Neural progenitor cell (in vitro differentiated cells): ENCODE data around the gene MELK. TPM values are rescaled to one million over a fixed set of nuclear protein-coding genes. Genes with fewer than 3 reads are reported as not detected.
A peak's percentile ranks its signal among the peaks of the same experiment; 100 is the strongest.

ENCODE experiments used
- DNase-seq: peaks from one replicate; pipeline ENCODE4 v3.0.0-alpha.2; 2016; ENCODE audit warnings: low spot score
- H2AFZ ChIP-seq: fragments of 200-600 bp; sonication (generic); replicated peaks from 2 replicates; pipeline ENCODE4 v1.6.1; 2016; ENCODE audit warnings: antibody characterized with exemption
- H3F3A ChIP-seq: fragments of 200-600 bp; sonication (generic); 2 replicates; pipeline ENCODE4 v1.6.1; 2016; ENCODE audit warnings: antibody characterized with exemption, low read depth
- H3K27ac ChIP-seq: fragments of 200-600 bp; sonication (generic); 2 replicates; pipeline ENCODE4 v1.5.1; 2016; ENCODE audit warnings: mild to moderate bottlenecking
- H3K27me3 ChIP-seq: fragments of 200-600 bp; sonication (generic); 2 replicates; pipeline ENCODE4 v1.6.1; 2016; ENCODE audit warnings: mild to moderate bottlenecking, moderate library complexity
- H3K36me3 ChIP-seq: fragments of 200-600 bp; sonication (generic); 2 replicates; pipeline ENCODE4 v1.5.1; 2016
- H3K4me1 ChIP-seq: fragments of 200-600 bp; sonication (generic); 2 replicates; pipeline ENCODE4 v1.6.1; 2016; ENCODE audit warnings: mixed run types
- H3K4me2 ChIP-seq: fragments of 200-600 bp; sonication (generic); 2 replicates; pipeline ENCODE4 v1.6.1; 2016
- H3K4me3 ChIP-seq: fragments of 200-600 bp; sonication (generic); 2 replicates; pipeline ENCODE4 v1.5.1; 2016
- H3K79me2 ChIP-seq: fragments of 200-600 bp; sonication (generic); 2 replicates; pipeline ENCODE4 v1.6.1; 2016; ENCODE audit warnings: low read depth
- H3K9ac ChIP-seq: fragments of 200-600 bp; sonication (generic); 2 replicates; pipeline ENCODE4 v1.6.1; 2016
- H3K9me3 ChIP-seq: fragments of 200-600 bp; sonication (generic); 2 replicates; pipeline ENCODE4 v1.5.1; 2016; ENCODE audit warnings: low read depth
- H4K20me1 ChIP-seq: fragments of 200-600 bp; sonication (generic); 2 replicates; pipeline ENCODE4 v1.6.1; 2016; ENCODE audit warnings: low read depth
- H3K27ac Mint-ChIP-seq: 3 replicates; pipeline ENCODE4 v1.8.0; 2021; ENCODE audit warnings: mixed read lengths
- H3K27me3 Mint-ChIP-seq: 2 replicates; pipeline ENCODE4 v1.8.0; 2022; ENCODE audit warnings: low read depth, mild to moderate bottlenecking, inconsistent platforms, moderate library complexity, mixed read lengths; ENCODE audit not compliant: insufficient read depth
- H3K36me3 Mint-ChIP-seq: 3 replicates; pipeline ENCODE4 v1.8.0; 2021; ENCODE audit warnings: mixed read lengths
- H3K4me1 Mint-ChIP-seq: 3 replicates; pipeline ENCODE4 v1.8.0; 2021; ENCODE audit warnings: mixed read lengths
- H3K4me3 Mint-ChIP-seq: 3 replicates; pipeline ENCODE4 v1.8.0; 2021; ENCODE audit warnings: mild to moderate bottlenecking, moderate library complexity, mixed read lengths
- H3K9me3 Mint-ChIP-seq: 3 replicates; pipeline ENCODE4 v1.8.0; 2020; ENCODE audit warnings: mixed read lengths
- CTCF ChIP-seq: fragments of 200-600 bp; sonication (generic); IDR thresholded peaks from 2 replicates; pipeline ENCODE4 v1.5.1; 2017; ENCODE audit warnings: antibody characterized with exemption, mild to moderate bottlenecking
- EZH2 ChIP-seq: fragments of 200-600 bp; sonication (generic); IDR thresholded peaks from 2 replicates; pipeline ENCODE4 v1.6.1; 2017; ENCODE audit warnings: antibody characterized with exemption, mild to moderate bottlenecking, moderate library complexity
- EZH2phosphoT487 ChIP-seq: fragments of 200-600 bp; sonication (generic); IDR thresholded peaks from 2 replicates; pipeline ENCODE4 v1.6.1; 2017; ENCODE audit warnings: antibody characterized with exemption
- total RNA-seq: library from RNA; depleted of rRNA; stranded (reverse); fragments of >200 nt; gene quantifications from 2 replicates; pipeline ENCODE4 v1.2.3, GENCODE V29; 2015; ENCODE audit warnings: low replicate concordance

MELK gene
- total RNA-seq, 1 donor from 2014 or later: 112 TPM

- Histone ChIP-seq H3F3A (no peaks in the 10 kb centered on the region), H3K36me3 (peaks cover 4% of the 10 kb centered on the region), H3K9me3 (no peaks in the 10 kb centered on the region), H4K20me1 (peaks cover 3% of the 10 kb centered on the region), H3K27ac (no peak overlapping the region), H3K27me3 (no peaks in the 10 kb centered on the region), H3K9ac (no peak overlapping the region), H3K4me2 (no peak overlapping the region), H2AFZ (no peak overlapping the region), H3K4me1 (no peaks in the 10 kb centered on the region), H3K79me2 (peaks cover 29% of the 10 kb centered on the region), H3K4me3 (no peak overlapping the region)
- TF ChIP-seq EZH2phosphoT487 (no peak), EZH2 (no peak), CTCF (no peak)
- peaks cover 2% of the 10 kb centered on the region for H3K36me3 Mint-ChIP-seq
- H3K9me3 Mint-ChIP-seq: no peaks in the 10 kb centered on the region
- DNase-seq: no peak
- H3K27ac Mint-ChIP-seq: no peak overlapping the region
- H3K4me3 Mint-ChIP-seq: no peak overlapping the region
- H3K4me1 Mint-ChIP-seq: no peaks in the 10 kb centered on the region
- no peaks in the 10 kb centered on the region for H3K27me3 Mint-ChIP-seq
Observed at GRCh38 chr9:36623280-36623679, 50.6 kb downstream of the MELK start.

- Histone ChIP-seq H4K20me1 (peaks cover 3% of the 10 kb centered on the region), H3F3A (no peaks in the 10 kb centered on the region), H3K36me3 (peaks cover 4% of the 10 kb centered on the region), H2AFZ (no peak overlapping the region), H3K4me2 (no peak overlapping the region), H3K79me2 (peaks cover 19% of the 10 kb centered on the region), H3K27ac (no peak overlapping the region), H3K27me3 (no peaks in the 10 kb centered on the region), H3K9ac (no peak overlapping the region), H3K4me1 (no peaks in the 10 kb centered on the region), H3K9me3 (no peaks in the 10 kb centered on the region), H3K4me3 (no peak overlapping the region)
- TF ChIP-seq EZH2phosphoT487: no peak
- no peak for TF ChIP-seq EZH2
- no peak for TF ChIP-seq CTCF
- no peaks in the 10 kb centered on the region for H3K4me1 Mint-ChIP-seq
- H3K36me3 Mint-ChIP-seq: peaks cover 9% of the 10 kb centered on the region
- H3K4me3 Mint-ChIP-seq: no peak overlapping the region
- peak overlapping the region; percentile 9 for H3K27ac Mint-ChIP-seq
- H3K27me3 Mint-ChIP-seq: no peaks in the 10 kb centered on the region
- no peaks in the 10 kb centered on the region for H3K9me3 Mint-ChIP-seq
- no peak for DNase-seq
Observed at GRCh38 chr9:36625006-36625615, 52.4 kb downstream of the MELK start.

GRCh38 chr9:36632892-36633291, 60.2 kb downstream of the MELK start:
- Histone ChIP-seq H3F3A (peaks cover 12% of the 10 kb centered on the region), H3K27me3 (no peaks in the 10 kb centered on the region), H3K4me1 (no peaks in the 10 kb centered on the region), H3K4me2 (no peak overlapping the region), H3K4me3 (no peak overlapping the region), H4K20me1 (no peaks in the 10 kb centered on the region), H3K79me2 (no peaks in the 10 kb centered on the region), H3K36me3 (peaks cover 23% of the 10 kb centered on the region), H3K27ac (no peak overlapping the region), H3K9me3 (no peaks in the 10 kb centered on the region), H2AFZ (no peak overlapping the region), H3K9ac (no peak overlapping the region)
- Mint-ChIP-seq H3K4me3 (no peak overlapping the region), H3K36me3 (peaks cover 12% of the 10 kb centered on the region), H3K4me1 (no peaks in the 10 kb centered on the region), H3K27me3 (no peaks in the 10 kb centered on the region), H3K9me3 (no peaks in the 10 kb centered on the region), H3K27ac (no peak overlapping the region)
- peak; percentile 17 for DNase-seq
- peak; percentile 58 for TF ChIP-seq CTCF
- no peak for TF ChIP-seq EZH2
- TF ChIP-seq EZH2phosphoT487: no peak
